8988T (cell line): ENCODE measurements around the gene ADAMTSL1.

Experiments used
- DNase-seq: peaks from one replicate; pipeline ENCODE4 v3.0.0; 2011

ADAMTSL1 gene

GRCh38 chr9:18564018-18564880, 90.3 kb downstream of the ADAMTSL1 start:
- DNase-seq = no peak

- DNase-seq = no peak
Measured at GRCh38 chr9:18566121-18566520, 92.2 kb downstream of the ADAMTSL1 start.

- DNase-seq = no peak
Measured at GRCh38 chr9:18568973-18569372, 95.0 kb downstream of the ADAMTSL1 start.

- DNase-seq = no peak
Measured at GRCh38 chr9:18569941-18570630, 96.1 kb downstream of the ADAMTSL1 start.

GRCh38 chr9:18573021-18573556, 99.1 kb downstream of the ADAMTSL1 start:
- no peak for DNase-seq

- DNase-seq = no peak
Measured at GRCh38 chr9:18575686-18576085, 101.7 kb downstream of the ADAMTSL1 start.

GRCh38 chr9:18579536-18579935, 105.6 kb downstream of the ADAMTSL1 start:
- no peak for DNase-seq

GRCh38 chr9:18580151-18580550, 106.2 kb downstream of the ADAMTSL1 start:
- DNase-seq = no peak

- DNase-seq = no peak
Measured at GRCh38 chr9:18585996-18586395, 112.0 kb downstream of the ADAMTSL1 start.

GRCh38 chr9:18588002-18588401, 114.0 kb downstream of the ADAMTSL1 start:
- no peak for DNase-seq

GRCh38 chr9:18591261-18591660, 117.3 kb downstream of the ADAMTSL1 start:
- no peak for DNase-seq

GRCh38 chr9:18594837-18595236, 120.9 kb downstream of the ADAMTSL1 start:
- no peak for DNase-seq

GRCh38 chr9:18595597-18595996, 121.6 kb downstream of the ADAMTSL1 start:
- no peak for DNase-seq

GRCh38 chr9:18596920-18597319, 123.0 kb downstream of the ADAMTSL1 start:
- DNase-seq = no peak

- DNase-seq = no peak
Measured at GRCh38 chr9:18598969-18599368, 125.0 kb downstream of the ADAMTSL1 start.

- DNase-seq = no peak
Measured at GRCh38 chr9:18601026-18601425, 127.1 kb downstream of the ADAMTSL1 start.

- no peak for DNase-seq
Measured at GRCh38 chr9:18601956-18602355, 128.0 kb downstream of the ADAMTSL1 start.

- DNase-seq = no peak
Measured at GRCh38 chr9:18604767-18605730, 131.1 kb downstream of the ADAMTSL1 start.

- DNase-seq = no peak
Measured at GRCh38 chr9:18605766-18606180, 131.8 kb downstream of the ADAMTSL1 start.

- DNase-seq = no peak
Measured at GRCh38 chr9:18606281-18606680, 132.3 kb downstream of the ADAMTSL1 start.

GRCh38 chr9:18606846-18607245, 132.9 kb downstream of the ADAMTSL1 start:
- no peak for DNase-seq

- no peak for DNase-seq
Measured at GRCh38 chr9:18608371-18608770, 134.4 kb downstream of the ADAMTSL1 start.

GRCh38 chr9:18610956-18611355, 137.0 kb downstream of the ADAMTSL1 start:
- no peak for DNase-seq
